ENCODE measurements around the gene ADAMTS18.

- TF ChIP-seq CTCF (IDR thresholded peaks at IDR 0.05): no peak
- no peak for TF ChIP-seq POLR2A (IDR thresholded peaks at IDR 0.05)
Measured at GRCh38 chr16:77327717-77328116, 107.1 kb downstream of the ADAMTS18 start.
